Mucosa of gallbladder (tissue), 1 donor: ENCODE measurements around the gene NUTM2A. TPM values are rescaled to one million over a fixed set of nuclear protein-coding genes. Genes with fewer than 3 reads are reported as not detected.
"Not testable (repeated sequence)": the region's sequence is repeated elsewhere in the genome, so short reads cannot be mapped to it uniquely, and the experiment has no call there.

ENCODE experiments used
- DNase-seq: peaks from one replicate; pipeline ENCODE4 v3.0.0-alpha.2; 2020; ENCODE audit warnings: low spot score
- total RNA-seq: library from RNA; stranded (reverse); gene quantifications from one replicate; pipeline ENCODE4 v1.2.1, GENCODE V29; 2021
- donor health status: DM: no; HTN: no; CAD: no.

The NUTM2A gene
- total RNA-seq, 1 donor from 2014 or later: 0.58 TPM

DNA sequence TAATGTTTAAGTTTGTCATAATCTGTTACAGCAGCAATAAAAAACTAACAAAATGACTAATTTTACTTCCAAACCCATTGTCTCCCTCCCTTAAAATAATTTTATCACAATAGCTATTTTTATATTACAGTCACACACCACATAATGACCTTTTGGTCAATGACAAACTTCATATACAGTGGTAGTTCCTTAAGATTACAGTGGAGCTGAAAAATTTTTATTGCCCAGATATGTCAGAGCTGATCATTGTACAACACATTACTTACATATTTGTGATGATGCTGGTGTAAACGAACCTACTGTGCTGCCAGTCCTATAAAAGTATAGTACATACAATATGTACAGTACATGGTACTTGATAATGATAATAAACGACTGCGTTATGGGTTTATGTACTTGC is 22.1 kb downstream of the NUTM2A start:
- DNase-seq: not testable (repeated sequence)

DNA sequence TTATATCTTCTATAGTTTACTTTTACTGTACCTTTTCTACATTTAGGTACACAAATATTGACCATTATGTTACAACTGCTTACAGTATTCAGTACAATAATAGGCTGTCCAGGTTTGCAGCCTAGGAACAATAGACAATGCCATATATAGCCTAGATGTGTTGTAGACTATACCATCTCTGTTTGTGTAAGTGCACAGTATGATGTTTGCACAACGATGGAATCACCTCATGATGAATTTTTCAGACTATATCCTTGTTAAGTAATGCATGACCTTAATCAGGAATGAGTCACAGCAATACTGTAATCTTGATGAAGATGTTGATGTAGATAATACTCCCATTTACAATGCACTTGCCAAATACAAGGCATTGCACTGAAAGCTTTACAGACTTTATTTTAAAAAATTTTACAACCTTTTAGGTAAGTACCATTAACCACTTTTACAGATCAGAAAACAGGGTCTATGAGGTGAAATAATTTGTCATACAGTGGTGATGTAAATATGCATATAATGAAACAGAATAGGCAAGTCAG is 23.6 kb downstream of the NUTM2A start:
- DNase-seq: not testable (repeated sequence)

- not testable (repeated sequence) for DNase-seq
Observed at GRCh38 chr10:87280749-87281392, 55.6 kb downstream of the NUTM2A start.

Other genes with a start within 250 kb of the NUTM2A start
- not detected for gene FAM25A, start 205.2 kb upstream of the NUTM2A start, total RNA-seq
- 126 TPM for gene GLUD1, start 130.6 kb upstream of the NUTM2A start, total RNA-seq
- gene SHLD2, start 130.2 kb upstream of the NUTM2A start, total RNA-seq: 18.4 TPM
- 7.2 TPM for gene NUTM2D, start 132.3 kb downstream of the NUTM2A start, total RNA-seq